ENCODE measurements around the gene DHX29. TPM values are rescaled to one million over a fixed set of nuclear protein-coding genes. Genes with fewer than 3 reads are reported as not detected.

The DHX29 gene
- polyA plus RNA-seq, 1 experiment: 2.9 TPM

- TF ChIP-seq CTCF (IDR thresholded peaks at IDR 0.05; ENCODE audit: insufficient read depth, low read depth, low read length): no peak
- CTCF ChIA-PET: no interaction called here
- Histone ChIP-seq H3K36me3 (ENCODE audit: control insufficient read depth, insufficient read depth, low read length) (peaks cover 6% of the 10 kb centered on the region), H3K4me3 (ENCODE audit: low read depth, low read length) (no peak overlapping the region), H3K27me3 (ENCODE audit: control insufficient read depth, insufficient read depth, low read length) (no peaks in the 10 kb centered on the region)
- POLR2A ChIA-PET: no interaction called here
- DNase-seq (ENCODE audit: low read depth): no peak
Measured at GRCh38 chr5:55290991-55291390, 16.5 kb downstream of the DHX29 start.

DNA sequence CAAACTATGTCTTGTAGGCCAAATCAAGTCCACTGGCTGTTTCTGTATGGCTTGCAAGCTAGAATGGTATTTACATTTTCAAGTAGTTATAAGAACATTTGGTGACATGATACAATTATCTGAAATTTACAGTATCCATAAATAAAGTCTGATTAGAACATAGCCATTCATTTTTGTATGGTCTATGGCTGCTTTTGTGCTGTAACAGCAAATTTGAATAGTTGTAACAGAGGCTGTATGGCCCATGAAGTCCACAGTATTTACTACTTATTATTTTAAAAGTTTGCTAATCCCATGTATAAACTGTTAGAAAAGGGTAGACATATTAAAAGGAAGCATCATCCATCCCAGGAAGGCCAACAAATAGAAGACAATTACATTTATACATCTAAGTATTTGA, 17.7 kb downstream of the DHX29 start:
- no peak for DNase-seq (ENCODE audit: low read depth)
- Histone ChIP-seq H3K27me3 (ENCODE audit: control insufficient read depth, insufficient read depth, low read length) (no peaks in the 10 kb centered on the region), H3K36me3 (ENCODE audit: control insufficient read depth, insufficient read depth, low read length) (peaks cover 4% of the 10 kb centered on the region), H3K4me3 (ENCODE audit: low read depth, low read length) (no peak overlapping the region)
- ChIA-PET POLR2A (no interaction called here), CTCF (no interaction called here)
- no peak for TF ChIP-seq CTCF (IDR thresholded peaks at IDR 0.05; ENCODE audit: insufficient read depth, low read depth, low read length)

DNA sequence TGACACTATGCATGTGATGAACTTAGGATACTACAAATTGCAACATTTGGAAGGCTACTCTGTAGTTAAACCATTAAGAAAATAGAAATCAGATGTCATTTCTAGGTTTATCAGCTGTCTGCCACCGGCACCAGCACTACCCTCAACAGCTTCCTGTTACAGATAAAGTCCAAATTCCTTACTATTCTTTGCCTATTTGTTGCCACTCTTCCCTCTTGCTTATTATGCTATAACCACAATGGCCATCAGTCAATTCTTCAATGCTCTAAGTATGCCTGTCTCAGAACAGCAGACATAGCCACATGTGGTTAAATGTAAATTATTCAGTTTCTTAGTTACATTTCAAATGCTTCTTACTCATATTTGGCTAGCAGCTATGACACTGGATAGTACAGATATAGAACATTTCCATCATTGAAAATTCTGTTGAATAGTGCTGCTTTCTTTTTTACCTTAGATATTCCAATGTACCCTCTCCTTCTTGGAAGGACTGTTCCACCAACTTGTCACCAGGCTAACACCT, 21.0 kb downstream of the DHX29 start:
- DNase-seq (ENCODE audit: low read depth): no peak
- peaks cover 9% of the 10 kb centered on the region for H3K36me3 ChIP-seq (ENCODE audit: control insufficient read depth, insufficient read depth, low read length)
- TF ChIP-seq CTCF (IDR thresholded peaks at IDR 0.05; ENCODE audit: insufficient read depth, low read depth, low read length): no peak
- ChIA-PET POLR2A (no interaction called here), CTCF (no interaction called here)
- H3K27me3 ChIP-seq (ENCODE audit: control insufficient read depth, insufficient read depth, low read length): no peaks in the 10 kb centered on the region
- H3K4me3 ChIP-seq (ENCODE audit: low read depth, low read length): no peak overlapping the region

- ChIA-PET CTCF (no interaction called here), POLR2A (no interaction called here)
- H3K36me3 ChIP-seq (ENCODE audit: control insufficient read depth, insufficient read depth, low read length): peaks cover 10% of the 10 kb centered on the region
- no peaks in the 10 kb centered on the region for H3K27me3 ChIP-seq (ENCODE audit: control insufficient read depth, insufficient read depth, low read length)
- no peak for TF ChIP-seq CTCF (IDR thresholded peaks at IDR 0.05; ENCODE audit: insufficient read depth, low read depth, low read length)
- peak; percentile 35 for DNase-seq (ENCODE audit: low read depth)
- no peak overlapping the region for H3K4me3 ChIP-seq (ENCODE audit: low read depth, low read length)
Measured at GRCh38 chr5:55278778-55279177, 28.7 kb downstream of the DHX29 start.

DNA sequence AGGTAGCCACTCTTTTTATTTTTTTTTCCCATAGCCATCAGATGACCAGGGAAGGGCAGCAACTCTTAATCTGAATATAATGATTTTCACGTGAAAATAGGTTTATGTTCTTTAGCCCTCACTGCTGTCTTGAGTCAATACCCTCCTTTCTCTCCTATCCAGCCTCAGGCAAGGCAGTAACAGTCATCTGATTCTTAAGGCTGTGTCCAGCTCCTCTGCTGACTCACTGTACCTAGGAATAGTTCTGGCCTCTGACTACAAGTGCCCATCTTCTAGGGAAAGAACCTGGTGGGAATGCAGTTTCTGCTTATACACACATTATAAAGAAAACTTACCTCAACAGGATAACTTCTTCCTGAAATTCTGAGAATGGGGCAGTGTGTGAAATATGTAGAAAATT, 30.7 kb downstream of the DHX29 start:
- ChIA-PET POLR2A (interaction anchor here (0.6 kb wide), 1 partner anchor 1683 kb away, joined by 3 read pairs; no protein-coding TSS in a partner anchor), CTCF (interaction anchor here (0.6 kb wide), 2 partner anchors 13 to 1114 kb away, joined by 3 read pairs; no protein-coding TSS in a partner anchor)
- Histone ChIP-seq H3K27me3 (ENCODE audit: control insufficient read depth, insufficient read depth, low read length) (no peaks in the 10 kb centered on the region), H3K36me3 (ENCODE audit: control insufficient read depth, insufficient read depth, low read length) (peaks cover 6% of the 10 kb centered on the region), H3K4me3 (ENCODE audit: low read depth, low read length) (no peak overlapping the region)
- no peak for TF ChIP-seq CTCF (IDR thresholded peaks at IDR 0.05; ENCODE audit: insufficient read depth, low read depth, low read length)
- DNase-seq (ENCODE audit: low read depth): peak; percentile 10
